HepG2 (cell line): ENCODE results near the gene CLIC1. TPM values are rescaled to one million over a fixed set of nuclear protein-coding genes. Genes with fewer than 3 reads are reported as not detected.

Experiments
- FOXP1 ChIP-seq, 2 experiments: fragments of 450-650 bp in 1 of 2; IDR thresholded peaks; 2 replicates each; pipeline ENCODE4 v1.6.1; 2017 to 2018; ENCODE audit warnings: antibody characterized with exemption in 1 of 2
- GPN1 ChIP-seq: sonication (generic); formaldehyde crosslinking; IDR thresholded peaks from 2 replicates; pipeline ENCODE4 v1.5.1; 2020; ENCODE audit warnings: missing genetic modification reagents, borderline replicate concordance
- HIC2 ChIP-seq: sonication (generic); formaldehyde crosslinking; IDR thresholded peaks from 2 replicates; pipeline ENCODE4 v1.9.0; 2022; ENCODE audit warnings: low read depth, missing genetic modification reagents
- HMG20A ChIP-seq: IDR thresholded peaks from 2 replicates; pipeline ENCODE4 v1.6.1; 2016; ENCODE audit warnings: borderline replicate concordance
- HNF1A ChIP-seq, 2 experiments: sonication (generic) in 1 of 2; formaldehyde crosslinking in 1 of 2; IDR thresholded peaks; 2 replicates each; pipeline versions ENCODE4 v1.4.0 to v1.6.1; 2016 to 2020; ENCODE audit warnings: borderline replicate concordance in 1 of 2, low read depth in 1 of 2, mild to moderate bottlenecking in 1 of 2, missing genetic modification reagents in 1 of 2
- MED1 ChIP-seq: sonication (generic); formaldehyde crosslinking; IDR thresholded peaks from 2 replicates; pipeline ENCODE4 v1.4.0; 2020; ENCODE audit warnings: missing genetic modification reagents
- MXD4 ChIP-seq: IDR thresholded peaks from 2 replicates; pipeline ENCODE4 v1.6.1; 2016; ENCODE audit warnings: mild to moderate bottlenecking, missing biosample characterization, missing genetic modification reagents
- NFATC3 ChIP-seq: sonication (generic); formaldehyde crosslinking; IDR thresholded peaks from 2 replicates; pipeline ENCODE4 v1.5.1; 2020; ENCODE audit warnings: mild to moderate bottlenecking, missing genetic modification reagents
- NR2F6 ChIP-seq, 2 experiments: IDR thresholded peaks; 2 replicates each; pipeline ENCODE4 v1.6.1; 2016; ENCODE audit warnings: antibody characterized with exemption in 1 of 2, mild to moderate bottlenecking in 1 of 2
- PREB ChIP-seq: sonication (generic); formaldehyde crosslinking; IDR thresholded peaks from 2 replicates; pipeline ENCODE4 v1.4.0; 2020; ENCODE audit warnings: missing genetic modification reagents
- RELA ChIP-seq: sonication (generic); formaldehyde crosslinking; IDR thresholded peaks from 2 replicates; pipeline ENCODE4 v1.4.0; 2020; ENCODE audit warnings: missing genetic modification reagents
- RNF2 ChIP-seq: fragments of 450-650 bp; conservative IDR thresholded peaks from 2 replicates; pipeline ENCODE4 v1.6.1; 2016; ENCODE audit warnings: low read depth
- SP140L ChIP-seq: sonication (generic); formaldehyde crosslinking; IDR thresholded peaks from 2 replicates; pipeline ENCODE4 v1.4.0; 2020; ENCODE audit warnings: missing genetic modification reagents, borderline replicate concordance
- ZBTB3 ChIP-seq: sonication (generic); formaldehyde crosslinking; IDR thresholded peaks from 2 replicates; pipeline ENCODE4 v1.4.0; 2020; ENCODE audit warnings: low read depth, mild to moderate bottlenecking, moderate library complexity, missing genetic modification reagents, borderline replicate concordance
- ZNF253 ChIP-seq: sonication (generic); formaldehyde crosslinking; IDR thresholded peaks from 2 replicates; pipeline ENCODE4 v1.8.0; 2022; ENCODE audit warnings: mild to moderate bottlenecking, missing genetic modification reagents, borderline replicate concordance
- ZNF546 ChIP-seq: sonication (generic); formaldehyde crosslinking; conservative IDR thresholded peaks from 2 replicates; pipeline ENCODE4 v1.8.1; 2023; ENCODE audit warnings: mild to moderate bottlenecking, missing genetic modification reagents
- ZNF558 ChIP-seq: sonication (generic); formaldehyde crosslinking; IDR thresholded peaks from 2 replicates; pipeline ENCODE4 v1.9.0; 2022; ENCODE audit warnings: mild to moderate bottlenecking, missing genetic modification reagents, borderline replicate concordance
- ZNF577 ChIP-seq: sonication (generic); formaldehyde crosslinking; IDR thresholded peaks from 2 replicates; pipeline ENCODE4 v1.4.0; 2020; ENCODE audit warnings: mild to moderate bottlenecking, low read depth, missing genetic modification reagents, borderline replicate concordance
- ZNF639 ChIP-seq: conservative IDR thresholded peaks from 2 replicates; pipeline ENCODE4 v1.6.1; 2018; ENCODE audit warnings: missing genetic modification reagents
- polyA plus RNA-seq, 8 experiments: library from polyadenylated mRNA; depleted of rRNA in 3 of 8; stranded (reverse) in 7 of 8; unstranded in 1 of 8; fragments of >200 nt; fragmentation: Illumina TruSeq in 4 of 8; extraction: Trizol in 4 of 8; gene quantifications; 2 replicates each; pipeline versions ENCODE4 v1.2.1 to v1.2.3, GENCODE V29; 2011 to 2016; ENCODE audit warnings: low read depth in 4 of 8, missing spikeins in 1 of 8, mixed read lengths in 1 of 8; ENCODE audit not compliant: insufficient read depth in 1 of 8
- total RNA-seq, 5 experiments: library from RNA; depleted of rRNA; stranded (reverse); fragments of >200 nt; fragmentation: Illumina TruSeq; extraction: Trizol; gene quantifications; 2 replicates each; pipeline ENCODE4 v1.2.3, GENCODE V29; 2016; ENCODE audit warnings: low read depth in 1 of 5

Gene CLIC1
- total and polyA plus RNA-seq, 2 of the 13 experiments (the other 11 are each of a cell fraction or from before 2014, with no cell fraction given), result 602 to 891 TPM

- TF ChIP-seq HIC2 (CRISPR knock-in tag), result no peak; the same call in 1 of the 2 replicates
- peak; percentile 48; the same call in 1 of the 2 replicates for TF ChIP-seq MED1 (CRISPR knock-in tag)
- no peak for TF ChIP-seq ZNF577 (CRISPR knock-in tag)
- TF ChIP-seq SP140L (CRISPR knock-in tag), result no peak
- TF ChIP-seq PREB (CRISPR knock-in tag), result no peak
- TF ChIP-seq MXD4 (CRISPR knock-in tag), result no peak; the same call in 1 of the 2 replicates
- no peak for TF ChIP-seq RELA (CRISPR knock-in tag)
- 0 out of 2 replicates have a peak, but pooled peaks have one; percentile 45 for TF ChIP-seq ZNF639 (CRISPR knock-in tag)
- peak; percentile 82 for TF ChIP-seq NR2F6 (IDR thresholded peaks at IDR 0.05)
- TF ChIP-seq NR2F6 (CRISPR knock-in tag; IDR thresholded peaks at IDR 0.05), result peak; percentile 82
- TF ChIP-seq NFATC3 (CRISPR knock-in tag), result no peak
- no peak for TF ChIP-seq ZBTB3 (CRISPR knock-in tag)
- TF ChIP-seq RNF2, result no peak
- no peak for TF ChIP-seq ZNF546
- TF ChIP-seq FOXP1 (IDR thresholded peaks at IDR 0.05), result no peak
- peak; percentile 34; the same call in 1 of the 2 replicates for TF ChIP-seq FOXP1 (CRISPR knock-in tag; IDR thresholded peaks at IDR 0.05)
- peak; percentile 53; the same call in 1 of the 2 replicates for TF ChIP-seq HMG20A (CRISPR knock-in tag)
- TF ChIP-seq GPN1 (CRISPR knock-in tag), result no peak
- TF ChIP-seq ZNF253 (CRISPR knock-in tag), result no peak
- no peak for TF ChIP-seq ZNF558
- TF ChIP-seq HNF1A (IDR thresholded peaks at IDR 0.05; ENCODE audit: low read depth), result peak; percentile 76
- peak; percentile 43; the same call in 1 of the 2 replicates for TF ChIP-seq HNF1A (CRISPR knock-in tag; IDR thresholded peaks at IDR 0.05; ENCODE audit: borderline replicate concordance)
Measured at GRCh38 chr6:31776989-31777666, 40.8 kb upstream of the CLIC1 start, which contains the start of gene VWA7 (continued).
